ENCODE results near the gene HEG1.

HEG1 gene

GRCh38 chr3:125045965-125046364 is 9.8 kb downstream of the HEG1 start:
- peak; percentile 77 for DNase-seq

DNA sequence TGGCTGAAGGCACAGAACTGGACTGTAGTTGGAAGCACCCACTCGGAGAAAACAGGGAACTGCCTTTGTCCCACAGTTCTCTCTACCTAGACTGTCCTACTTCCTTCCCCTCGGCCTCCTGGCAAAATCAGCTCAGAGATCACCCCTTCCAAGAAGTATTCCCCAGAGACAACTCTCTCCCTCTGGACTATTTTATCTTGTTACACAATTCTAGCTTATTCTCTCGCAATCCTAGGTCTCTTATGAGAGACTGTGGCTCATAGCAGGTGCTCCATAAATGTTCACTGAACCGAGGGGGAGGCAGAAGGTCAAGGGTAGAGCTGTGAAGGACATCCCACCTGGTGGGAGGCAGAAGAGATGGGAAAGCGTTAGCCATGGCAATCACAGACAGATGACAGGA is 10.6 kb downstream of the HEG1 start:
- DNase-seq = no peak

DNA sequence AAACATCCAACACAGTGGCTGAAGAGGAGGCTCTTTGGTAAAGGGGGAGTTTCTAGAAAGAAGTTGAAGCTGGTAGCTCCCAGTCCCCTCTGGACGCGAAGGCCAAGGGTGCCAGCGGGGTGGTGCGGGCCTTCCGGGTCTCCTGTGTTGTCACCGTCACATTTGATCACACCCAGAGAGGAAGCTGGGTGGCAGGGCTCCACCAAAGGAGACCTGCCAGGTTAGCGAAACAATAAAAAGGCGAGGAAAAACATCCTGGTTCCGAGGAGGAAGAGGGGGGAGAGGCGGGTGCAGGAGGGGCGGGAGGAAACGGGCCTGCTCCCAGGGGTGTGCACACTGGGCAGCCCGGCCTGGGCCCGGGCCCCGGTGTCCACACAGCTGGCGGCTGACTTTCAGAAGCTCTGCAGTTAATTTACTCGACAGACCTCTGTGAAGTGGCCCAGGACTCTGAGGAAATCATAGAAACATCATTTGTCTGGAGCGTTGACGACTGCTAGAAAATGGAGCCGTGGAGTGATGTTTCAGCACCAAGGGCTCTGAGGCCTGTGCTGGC is 12.1 kb downstream of the HEG1 start:
- no peak for DNase-seq

DNA sequence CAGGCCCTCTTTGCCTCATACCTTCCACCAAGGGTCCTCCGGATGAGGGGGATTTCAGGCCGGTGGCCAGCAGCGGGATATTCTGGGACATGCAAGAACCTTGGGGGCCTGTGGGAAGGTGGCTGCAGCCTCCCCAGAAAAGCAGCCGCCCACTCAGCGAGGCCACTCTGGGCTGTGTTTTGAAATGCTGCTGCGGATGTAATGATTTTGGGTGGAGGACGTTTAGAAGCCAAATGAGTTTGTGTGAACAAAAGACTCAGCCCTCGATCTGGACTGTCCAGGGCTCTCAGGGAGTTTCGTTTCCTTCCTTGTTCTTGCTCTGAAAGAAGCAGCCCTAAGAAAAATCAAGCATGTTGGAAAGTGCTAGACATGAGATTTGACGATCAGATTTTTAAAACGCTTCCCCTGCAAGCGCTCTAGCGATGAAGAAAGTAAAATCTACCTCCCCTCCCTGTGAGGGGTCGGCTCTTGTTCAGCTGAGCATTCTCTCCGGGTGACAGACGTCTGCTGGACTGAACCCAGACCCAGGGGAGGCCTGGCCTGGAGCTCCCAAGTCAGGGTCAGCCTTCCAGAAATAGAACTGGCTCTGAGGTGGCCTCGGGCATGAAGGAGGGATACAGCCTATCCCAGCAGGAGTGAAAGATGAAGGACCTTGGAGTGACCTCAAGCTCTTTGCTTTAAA is 12.9 kb downstream of the HEG1 start:
- DNase-seq = peak; percentile 17

DNA sequence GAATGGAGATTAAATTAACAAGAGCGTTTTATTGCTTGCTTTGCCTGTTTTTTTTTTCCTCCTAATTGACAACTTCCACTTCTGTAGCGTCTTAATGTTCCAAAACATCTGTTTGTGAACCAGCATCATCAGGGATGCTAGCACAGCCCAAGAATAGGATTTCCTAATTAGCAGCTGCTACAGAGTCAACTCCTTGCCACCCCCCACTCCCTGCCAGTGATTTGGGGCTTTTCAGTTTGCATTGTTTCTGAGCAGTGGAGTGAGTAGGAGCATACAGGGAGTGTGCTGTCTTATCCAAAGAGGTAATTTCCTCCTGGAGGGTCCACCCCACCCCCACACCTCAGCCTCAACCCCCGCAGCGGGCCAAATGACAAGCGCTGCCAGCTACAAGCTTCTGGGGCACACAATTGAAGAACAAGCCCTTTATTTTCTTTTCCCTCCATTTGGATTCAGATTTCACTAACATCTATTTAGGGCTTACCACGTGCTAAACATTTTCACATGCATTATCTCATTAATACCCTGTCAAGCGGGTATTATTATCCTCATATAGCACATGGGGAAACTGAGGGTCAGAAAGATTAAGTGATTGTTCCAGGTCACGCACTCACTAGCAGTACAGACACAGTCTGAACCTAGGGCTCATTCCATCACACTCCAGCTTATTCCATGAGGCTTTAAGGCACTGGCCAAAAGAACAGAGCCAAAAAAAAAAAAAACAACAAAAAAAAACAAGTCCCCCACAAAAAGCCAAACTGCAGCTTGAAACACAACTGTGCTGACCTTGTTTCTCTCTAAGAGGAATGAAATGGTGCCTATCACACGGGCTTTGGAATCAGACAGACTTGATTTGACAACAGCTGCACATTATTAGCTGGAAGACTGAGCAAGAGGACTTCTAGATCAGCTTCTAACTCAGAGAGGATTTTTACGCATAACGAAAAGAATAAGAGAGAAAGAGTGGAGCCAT is 16.4 kb downstream of the HEG1 start:
- peak; percentile 58 for DNase-seq

GRCh38 chr3:125037498-125038150 is 18.2 kb downstream of the HEG1 start:
- DNase-seq = no peak

DNA sequence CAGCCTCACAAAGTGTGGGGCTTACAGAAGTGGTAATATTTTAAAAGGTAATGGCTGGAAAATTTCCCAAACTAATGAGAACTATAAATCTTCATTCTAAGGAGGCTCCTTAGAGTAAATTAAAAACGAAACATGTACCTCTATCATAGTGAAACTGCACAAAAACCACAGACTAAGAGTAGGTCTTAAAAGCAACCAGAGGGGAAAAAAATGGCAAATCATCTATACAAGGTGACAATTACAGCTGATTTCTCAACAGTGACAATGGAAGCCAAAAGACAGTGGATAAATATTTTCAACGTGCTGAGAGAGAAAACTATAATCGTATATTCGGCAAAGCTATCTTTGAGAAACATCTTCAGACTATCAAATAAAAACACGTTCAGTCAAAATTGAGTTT is 20.6 kb downstream of the HEG1 start:
- no peak for DNase-seq

DNA sequence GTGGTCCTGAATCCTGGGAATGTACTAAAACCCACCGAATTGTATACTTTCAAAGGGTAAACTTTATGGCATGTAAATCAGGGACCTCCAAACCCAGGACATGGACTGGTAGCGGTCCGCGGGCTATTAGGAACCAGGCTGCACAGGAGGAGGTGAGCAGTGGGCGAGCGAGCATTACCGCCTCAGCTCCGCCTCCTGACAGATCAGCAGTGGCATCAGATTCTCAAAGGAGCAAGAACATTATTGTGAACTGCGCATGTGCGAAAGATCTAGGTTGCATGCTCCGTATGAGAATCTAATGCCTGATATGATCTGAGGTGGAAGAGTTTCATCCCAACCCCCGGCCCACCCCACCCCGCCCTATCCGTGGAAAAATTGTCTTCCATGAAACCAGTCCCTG is 22.2 kb downstream of the HEG1 start:
- DNase-seq = no peak

DNA sequence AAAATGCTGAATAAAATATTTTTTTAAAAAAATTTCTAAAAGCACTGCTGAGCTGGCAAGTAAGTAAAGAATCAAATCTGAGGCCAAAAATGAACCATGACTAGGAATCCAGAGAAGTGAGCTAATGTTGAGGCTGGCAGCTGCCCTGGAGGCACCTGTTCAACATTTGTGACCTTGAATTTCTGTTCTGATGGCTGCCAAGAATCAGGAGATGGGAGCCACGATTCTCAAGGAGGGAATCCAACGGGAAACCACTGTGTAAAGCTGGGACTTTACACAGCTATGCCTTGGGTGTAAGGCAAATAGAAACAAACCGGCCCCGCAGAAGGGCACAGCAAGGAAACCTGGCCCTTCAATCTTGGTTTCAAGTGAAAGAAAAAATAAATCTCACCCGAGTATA is 22.7 kb downstream of the HEG1 start:
- no peak for DNase-seq

GRCh38 chr3:125032683-125033082 is 23.1 kb downstream of the HEG1 start:
- no peak for DNase-seq

- peak; percentile 86 for DNase-seq
Measured at GRCh38 chr3:125032100-125032643, 23.6 kb downstream of the HEG1 start.

DNA sequence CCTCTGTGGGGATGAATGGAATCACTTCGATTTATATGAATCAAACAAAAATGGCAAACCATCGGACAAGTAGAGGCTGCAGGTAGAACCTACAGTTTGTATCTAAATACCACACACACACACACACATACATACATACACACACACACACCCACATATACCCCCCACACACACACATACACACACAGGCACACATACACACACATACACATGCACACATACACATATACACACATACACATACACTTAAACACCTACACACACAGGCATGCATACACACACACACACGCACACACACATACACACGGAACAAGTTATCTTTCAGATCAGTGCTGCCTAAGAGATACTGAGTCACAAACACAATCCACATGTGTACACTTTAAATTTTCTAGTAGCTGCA is 24.3 kb downstream of the HEG1 start:
- no peak for DNase-seq

DNA sequence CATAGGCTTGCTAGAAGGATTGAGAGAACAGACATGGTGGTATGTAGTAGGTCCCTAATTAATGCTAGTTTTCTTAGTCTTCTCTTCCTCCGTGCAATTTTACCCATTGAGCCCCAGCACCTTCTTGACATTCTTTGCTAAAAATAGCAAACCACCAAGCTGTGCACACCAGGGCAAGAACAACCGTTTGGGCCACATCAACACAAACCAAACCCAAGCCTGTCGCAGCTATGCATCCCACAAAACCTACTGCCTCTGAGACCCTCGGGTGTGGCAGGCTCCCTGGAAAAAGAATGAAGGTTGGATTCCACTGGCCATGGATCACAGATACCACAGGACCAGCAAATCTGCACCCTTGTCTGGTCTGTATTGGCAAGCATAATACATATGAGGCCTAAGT is 27.1 kb downstream of the HEG1 start:
- no peak for DNase-seq

DNA sequence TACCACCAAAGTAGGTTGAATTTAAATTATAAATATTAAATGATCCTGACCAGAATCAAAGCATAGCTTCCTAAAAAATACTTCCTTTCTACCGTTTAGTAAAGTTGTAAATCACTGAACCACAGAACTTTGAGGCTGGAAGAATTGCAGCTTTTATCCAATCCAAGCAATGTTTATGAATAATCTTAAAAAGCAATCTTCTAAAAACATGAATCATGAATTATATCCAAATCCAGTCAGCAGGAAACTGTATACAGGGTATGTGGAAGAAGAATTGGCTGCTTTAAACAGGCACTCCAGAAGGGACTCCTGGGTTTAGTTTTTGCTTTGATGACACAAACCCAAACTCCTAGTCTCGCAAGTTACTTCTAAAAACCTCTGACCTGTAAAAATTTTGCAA is 30.2 kb downstream of the HEG1 start:
- no peak for DNase-seq

DNA sequence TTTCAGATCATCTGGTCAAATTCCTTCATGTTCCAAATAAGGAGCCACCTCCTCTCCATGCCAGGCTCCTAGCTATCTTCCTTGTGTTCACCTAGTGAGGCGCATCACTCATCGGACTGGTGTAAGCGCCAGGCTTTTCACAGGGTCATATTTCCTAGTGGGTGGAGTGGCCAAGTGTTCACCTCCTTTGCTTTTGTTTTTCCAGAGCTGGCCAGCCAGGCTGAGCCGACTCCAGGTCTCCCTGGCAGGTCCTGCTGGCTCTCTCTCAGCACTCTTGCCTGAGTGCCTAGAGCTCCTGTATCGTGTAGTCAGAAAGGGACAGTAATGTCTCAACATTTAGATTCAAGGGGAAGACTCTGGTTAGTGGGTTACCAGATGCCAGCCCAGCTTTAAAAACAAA is 31.0 kb downstream of the HEG1 start:
- DNase-seq = peak; percentile 52

- no peak for DNase-seq
Measured at GRCh38 chr3:125023833-125024555, 31.8 kb downstream of the HEG1 start.

GRCh38 chr3:125022206-125022605 is 33.6 kb downstream of the HEG1 start:
- DNase-seq = no peak

DNA sequence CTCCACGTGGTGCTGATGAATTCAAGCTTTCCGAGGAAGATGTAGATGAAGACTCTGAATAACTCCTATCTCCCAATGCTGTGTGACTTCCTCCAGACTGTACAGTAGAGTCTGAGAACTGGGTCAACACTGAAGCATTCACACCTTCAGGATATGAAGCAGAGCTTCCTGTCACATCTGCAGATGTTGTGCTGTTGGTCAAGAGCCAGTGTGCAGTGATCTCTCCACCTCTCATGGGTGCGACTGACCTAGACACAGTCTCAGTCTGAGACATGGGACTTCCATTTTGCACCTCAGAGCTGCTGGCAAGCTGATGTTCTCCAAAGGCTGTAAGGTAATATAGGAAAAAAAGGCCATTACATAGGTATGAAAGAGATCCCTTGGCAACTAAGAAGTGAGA is 36.5 kb downstream of the HEG1 start:
- DNase-seq = no peak

GRCh38 chr3:125017406-125017805 is 38.4 kb downstream of the HEG1 start:
- no peak for DNase-seq

GRCh38 chr3:125014570-125015179 is 41.1 kb downstream of the HEG1 start:
- no peak for DNase-seq

- DNase-seq = no peak
Measured at GRCh38 chr3:125013095-125013494, 42.7 kb downstream of the HEG1 start.

- DNase-seq = no peak
Measured at GRCh38 chr3:125011941-125012340, 43.9 kb downstream of the HEG1 start.

All from kidney glomerular epithelial cell (primary cell).